Fibroblast of lung (primary cell): ENCODE measurements around the gene CHD2. TPM values are rescaled to one million over a fixed set of nuclear protein-coding genes. Genes with fewer than 3 reads are reported as not detected.

Experiments used
- DNase-seq, 2 donors: peaks; one replicate each; pipeline versions ENCODE4 v3.0.0 to v3.0.0-alpha.2; 2010; ENCODE audit warnings: low read depth in 2 of 2
- H2AFZ ChIP-seq: 2 replicates; pipeline ENCODE4 v1.5.1; 2012; ENCODE audit warnings: low read length, control low read depth, inconsistent platforms
- H3K27ac ChIP-seq: 2 replicates; pipeline ENCODE4 v1.5.1; 2011; ENCODE audit warnings: low read length, control low read depth; ENCODE audit not compliant: insufficient read depth
- H3K27me3 ChIP-seq: 2 replicates; pipeline ENCODE4 v1.5.1; 2011; ENCODE audit warnings: mild to moderate bottlenecking, low read length; ENCODE audit not compliant: control insufficient read depth, insufficient read depth
- H3K36me3 ChIP-seq: 2 replicates; pipeline ENCODE4 v1.5.1; 2011; ENCODE audit warnings: low read length; ENCODE audit not compliant: control insufficient read depth, insufficient read depth
- H3K4me1 ChIP-seq: 2 replicates; pipeline ENCODE4 v1.5.1; 2011; ENCODE audit warnings: low read length; ENCODE audit not compliant: control insufficient read depth, insufficient read depth; ENCODE audit errors: extremely low read depth
- H3K4me2 ChIP-seq: 2 replicates; pipeline ENCODE4 v1.5.1; 2011; ENCODE audit warnings: low read length, control low read depth; ENCODE audit not compliant: insufficient read depth; ENCODE audit errors: extremely low read depth
- H3K4me3 ChIP-seq, 4 experiments: fragments of 200-600 bp in 1 of 4; sonication (generic) in 1 of 4; replicated peaks in 1 of 4; 2 replicates each; pipeline ENCODE4 v1.5.1; 2011 to 2016; ENCODE audit warnings: low read length in 4 of 4, low read depth in 3 of 4, mild to moderate bottlenecking in 3 of 4, control low read depth in 2 of 4, inconsistent platforms in 1 of 4, mixed read lengths in 1 of 4; ENCODE audit not compliant: insufficient read depth in 1 of 4; ENCODE audit errors: control extremely low read depth in 1 of 4
- H3K79me2 ChIP-seq: 2 replicates; pipeline ENCODE4 v1.5.1; 2012; ENCODE audit warnings: mild to moderate bottlenecking, low read length, inconsistent platforms; ENCODE audit not compliant: control insufficient read depth, insufficient read depth
- H3K9ac ChIP-seq: 2 replicates; pipeline ENCODE4 v1.5.1; 2011; ENCODE audit warnings: mild to moderate bottlenecking, low read length, control low read depth; ENCODE audit not compliant: insufficient read depth
- H3K9me3 ChIP-seq: 2 replicates; pipeline ENCODE4 v1.5.1; 2012; ENCODE audit warnings: low read depth, low read length; ENCODE audit not compliant: control insufficient read depth, insufficient read depth
- H4K20me1 ChIP-seq: 2 replicates; pipeline ENCODE4 v1.5.1; 2011; ENCODE audit warnings: low read length; ENCODE audit not compliant: control insufficient read depth, insufficient read depth; ENCODE audit errors: extremely low read depth
- EZH2 ChIP-seq: IDR thresholded peaks from 2 replicates; pipeline ENCODE4 v1.5.1; 2012; ENCODE audit warnings: low read length, control low read depth, mild to moderate bottlenecking; ENCODE audit errors: missing control alignments
- polyA plus RNA-seq, 2 donors: library from polyadenylated mRNA; depleted of rRNA in 1 of 2; stranded (reverse) in 1 of 2; unstranded in 1 of 2; fragments of >200 nt; gene quantifications; 2 replicates each; pipeline ENCODE4 v1.2.1, GENCODE V29; 2011 to 2012; ENCODE audit warnings: missing spikeins in 1 of 2
- total RNA-seq: library from RNA; depleted of rRNA; stranded (reverse); fragments of >200 nt; gene quantifications from 2 replicates; pipeline ENCODE4 v1.2.1, GENCODE V29; 2014
- TF ChIP-seq, protein P1 (sequence below), 2 donors: IDR thresholded peaks in 1 of 2; conservative IDR thresholded peaks in 1 of 2; 1 replicate in 1 of 2; 2 replicates in 1 of 2; pipeline ENCODE4 v1.5.1; 2011 to 2012; ENCODE audit warnings: low read length in 2 of 2, control low read depth in 1 of 2, inconsistent platforms in 1 of 2, low read depth in 1 of 2, mild to moderate bottlenecking in 1 of 2

CHD2 gene
- total and polyA plus RNA-seq, 2 donors (not counting 1 experiment from before 2014, with no cell fraction given): 36.5 to 92.5 TPM

DNA sequence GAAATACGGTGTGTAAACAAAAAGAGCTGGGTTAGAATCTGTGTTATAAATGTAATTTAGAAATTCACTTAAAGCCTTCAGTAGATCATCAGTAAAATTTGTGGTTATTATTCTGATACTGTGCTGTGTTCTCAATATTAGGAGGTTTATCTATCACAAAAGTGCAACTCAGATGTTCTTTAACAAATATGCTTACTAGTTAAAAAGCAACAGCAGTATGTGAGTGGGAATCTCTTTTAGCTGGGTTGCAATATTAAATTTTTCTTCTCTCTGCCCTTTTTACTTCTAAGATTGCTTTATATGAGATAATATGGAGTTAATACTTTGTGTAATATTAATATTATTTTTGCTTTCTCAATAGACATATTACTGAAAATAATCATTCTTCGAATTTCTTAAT, 53.4 kb downstream of the CHD2 start:
- no peak overlapping the region for H2AFZ ChIP-seq
- no peak overlapping the region for H3K27ac ChIP-seq
- H3K4me2 ChIP-seq: no peak overlapping the region
- H3K4me3 ChIP-seq: no peak overlapping the region
- H3K36me3 ChIP-seq: peaks cover 29% of the 10 kb centered on the region
- no peak for TF ChIP-seq EZH2
- TF ChIP-seq, protein P1, sequence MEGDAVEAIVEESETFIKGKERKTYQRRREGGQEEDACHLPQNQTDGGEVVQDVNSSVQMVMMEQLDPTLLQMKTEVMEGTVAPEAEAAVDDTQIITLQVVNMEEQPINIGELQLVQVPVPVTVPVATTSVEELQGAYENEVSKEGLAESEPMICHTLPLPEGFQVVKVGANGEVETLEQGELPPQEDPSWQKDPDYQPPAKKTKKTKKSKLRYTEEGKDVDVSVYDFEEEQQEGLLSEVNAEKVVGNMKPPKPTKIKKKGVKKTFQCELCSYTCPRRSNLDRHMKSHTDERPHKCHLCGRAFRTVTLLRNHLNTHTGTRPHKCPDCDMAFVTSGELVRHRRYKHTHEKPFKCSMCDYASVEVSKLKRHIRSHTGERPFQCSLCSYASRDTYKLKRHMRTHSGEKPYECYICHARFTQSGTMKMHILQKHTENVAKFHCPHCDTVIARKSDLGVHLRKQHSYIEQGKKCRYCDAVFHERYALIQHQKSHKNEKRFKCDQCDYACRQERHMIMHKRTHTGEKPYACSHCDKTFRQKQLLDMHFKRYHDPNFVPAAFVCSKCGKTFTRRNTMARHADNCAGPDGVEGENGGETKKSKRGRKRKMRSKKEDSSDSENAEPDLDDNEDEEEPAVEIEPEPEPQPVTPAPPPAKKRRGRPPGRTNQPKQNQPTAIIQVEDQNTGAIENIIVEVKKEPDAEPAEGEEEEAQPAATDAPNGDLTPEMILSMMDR (conservative IDR thresholded peaks at IDR 0.05 in 1 of 2, IDR thresholded peaks at IDR 0.05 in 1 of 2; ENCODE audit: low read depth in 1 of 2, low read length in 2 of 2): no peak
- H3K27me3 ChIP-seq: no peaks in the 10 kb centered on the region
- H4K20me1 ChIP-seq: no peaks in the 10 kb centered on the region
- no peaks in the 10 kb centered on the region for H3K4me1 ChIP-seq
- H3K79me2 ChIP-seq: peaks cover 8% of the 10 kb centered on the region
- no peak for DNase-seq
- no peak overlapping the region for H3K9ac ChIP-seq
- peaks cover 2% of the 10 kb centered on the region for H3K9me3 ChIP-seq

DNA sequence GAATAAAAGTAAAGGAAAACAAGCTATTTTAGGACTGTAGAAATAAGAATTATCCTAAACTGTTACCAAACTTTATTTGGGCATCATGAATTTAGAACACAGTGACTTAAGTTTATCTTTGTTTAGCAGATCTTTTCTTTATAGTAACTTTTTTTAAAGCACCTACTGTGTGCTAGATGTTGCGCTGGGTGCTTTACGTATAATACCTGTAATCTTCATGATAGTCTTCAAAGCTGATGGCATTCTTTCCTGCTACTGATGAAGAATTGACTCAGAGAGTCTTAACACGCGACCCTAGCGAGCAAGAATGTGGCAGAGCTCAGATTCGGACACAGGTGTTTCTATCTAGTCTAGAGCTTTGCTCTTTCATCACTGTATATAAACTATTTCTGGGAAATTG, 53.9 kb downstream of the CHD2 start:
- no peak overlapping the region for H3K4me3 ChIP-seq
- no peak for DNase-seq
- H3K4me2 ChIP-seq: no peak overlapping the region
- no peaks in the 10 kb centered on the region for H4K20me1 ChIP-seq
- no peaks in the 10 kb centered on the region for H3K9me3 ChIP-seq
- H3K4me1 ChIP-seq: no peaks in the 10 kb centered on the region
- H3K27me3 ChIP-seq: no peaks in the 10 kb centered on the region
- H3K36me3 ChIP-seq: peaks cover 26% of the 10 kb centered on the region
- TF ChIP-seq, protein P1 (conservative IDR thresholded peaks at IDR 0.05 in 1 of 2, IDR thresholded peaks at IDR 0.05 in 1 of 2; ENCODE audit: low read depth in 1 of 2, low read length in 2 of 2): no peak
- no peak for TF ChIP-seq EZH2
- H2AFZ ChIP-seq: no peak overlapping the region
- no peak overlapping the region for H3K27ac ChIP-seq
- peaks cover 9% of the 10 kb centered on the region for H3K79me2 ChIP-seq
- H3K9ac ChIP-seq: no peak overlapping the region

DNA sequence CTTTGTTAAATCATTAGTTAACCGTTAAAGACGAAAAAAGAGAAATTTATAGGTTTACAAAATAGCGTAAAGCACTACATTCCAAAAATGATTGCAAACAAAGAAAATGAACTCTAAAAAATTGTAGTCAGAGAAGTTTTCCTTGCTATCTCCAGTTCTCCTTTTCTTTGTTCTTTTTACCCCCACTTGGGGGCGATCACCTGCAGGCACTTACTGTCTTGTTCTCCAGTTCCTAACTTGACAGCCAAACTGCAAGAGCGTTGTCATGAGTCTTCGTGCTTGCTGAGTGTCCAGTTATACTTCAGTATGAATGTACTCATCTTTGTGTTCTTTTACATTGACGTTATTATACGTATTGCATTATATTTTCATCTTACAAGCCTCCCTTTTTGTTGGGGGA, 54.5 kb downstream of the CHD2 start:
- Histone ChIP-seq H3K27me3 (no peaks in the 10 kb centered on the region), H2AFZ (no peak overlapping the region), H3K9ac (no peak overlapping the region), H4K20me1 (no peaks in the 10 kb centered on the region), H3K4me3 (no peak overlapping the region), H3K4me1 (no peaks in the 10 kb centered on the region), H3K9me3 (no peaks in the 10 kb centered on the region), H3K79me2 (peaks cover 14% of the 10 kb centered on the region), H3K4me2 (no peak overlapping the region), H3K36me3 (peaks cover 21% of the 10 kb centered on the region), H3K27ac (no peak overlapping the region)
- TF ChIP-seq, protein P1 (conservative IDR thresholded peaks at IDR 0.05 in 1 of 2, IDR thresholded peaks at IDR 0.05 in 1 of 2; ENCODE audit: low read depth in 1 of 2, low read length in 2 of 2): peak in 1 of 2 donors; percentile 38
- TF ChIP-seq EZH2: no peak
- DNase-seq: no peak
